HG02943 (cell line): ENCODE results near the gene TOP3B.

Experiments used
- ATAC-seq: cut with Tn5 transposase; IDR thresholded peaks from one replicate; pipeline ENCODE4 v1.9.1; 2021; ENCODE audit warnings: mild to moderate bottlenecking, low read depth, moderate library complexity; ENCODE audit not compliant: unreplicated experiment

Gene TOP3B

GRCh38 chr22:21984793-21985192 lies 2.2 kb upstream of the TOP3B start:
- ATAC-seq = no peak

GRCh38 chr22:21981874-21982273 lies 713 bp downstream of the TOP3B start:
- no peak for ATAC-seq

- no peak for ATAC-seq
Measured at GRCh38 chr22:21980547-21980946, 2.0 kb downstream of the TOP3B start.

- no peak for ATAC-seq
Measured at GRCh38 chr22:21978564-21979386, 3.8 kb downstream of the TOP3B start.

- no peak for ATAC-seq
Measured at GRCh38 chr22:21977814-21978213, 4.8 kb downstream of the TOP3B start.

GRCh38 chr22:21975854-21976345 lies 6.7 kb downstream of the TOP3B start:
- no peak for ATAC-seq

- no peak for ATAC-seq
Measured at GRCh38 chr22:21975273-21975672, 7.3 kb downstream of the TOP3B start.

GRCh38 chr22:21974058-21974649 lies 8.4 kb downstream of the TOP3B start:
- no peak for ATAC-seq

- no peak for ATAC-seq
Measured at GRCh38 chr22:21972806-21973205, 9.8 kb downstream of the TOP3B start.

- ATAC-seq = no peak
Measured at GRCh38 chr22:21972293-21972779, 10.3 kb downstream of the TOP3B start.

- no peak for ATAC-seq
Measured at GRCh38 chr22:21971858-21972275, 10.7 kb downstream of the TOP3B start.

GRCh38 chr22:21970800-21971617 lies 11.6 kb downstream of the TOP3B start:
- no peak for ATAC-seq

- no peak for ATAC-seq
Measured at GRCh38 chr22:21970037-21970799, 12.4 kb downstream of the TOP3B start.

GRCh38 chr22:21968452-21969129 lies 14.0 kb downstream of the TOP3B start:
- ATAC-seq = no peak

GRCh38 chr22:21967693-21968271 lies 14.8 kb downstream of the TOP3B start:
- no peak for ATAC-seq

- ATAC-seq = no peak
Measured at GRCh38 chr22:21966643-21967516, 15.7 kb downstream of the TOP3B start.

- ATAC-seq = no peak
Measured at GRCh38 chr22:21965762-21966288, 16.8 kb downstream of the TOP3B start.

- no peak for ATAC-seq
Measured at GRCh38 chr22:21964918-21965484, 17.6 kb downstream of the TOP3B start.
